ENCODE data around the gene EPM2AIP1. TPM values are rescaled to one million over a fixed set of nuclear protein-coding genes. Genes with fewer than 3 reads are reported as not detected.

The EPM2AIP1 gene
- total and polyA plus RNA-seq, 2 experiments from 2014 or later, result 7.5 to 20.2 TPM

DNA sequence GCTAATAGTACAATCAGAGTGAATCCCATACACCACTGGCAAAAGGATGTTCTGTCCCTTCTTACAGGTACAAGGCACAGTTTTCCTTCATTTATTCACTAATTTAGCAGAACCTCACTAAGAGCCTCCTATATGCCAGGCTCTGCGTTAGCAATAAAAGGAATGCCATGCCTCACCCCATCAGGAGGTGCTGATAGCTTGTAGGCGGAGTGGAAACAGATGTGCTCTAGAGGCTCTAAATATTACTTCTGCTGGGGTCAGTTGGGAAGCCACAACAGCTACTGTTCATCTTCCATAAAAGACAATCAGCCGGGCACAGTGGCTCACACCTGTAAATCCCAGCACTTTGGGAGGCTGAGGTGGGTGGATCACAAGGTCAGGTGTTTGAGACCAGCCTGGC, 24.8 kb upstream of the EPM2AIP1 start:
- TF ChIP-seq EZH2phosphoT487 (IDR thresholded peaks at IDR 0.05; ENCODE audit: insufficient read depth, low read depth), result no peak
- no peak for TF ChIP-seq EZH2 (IDR thresholded peaks at IDR 0.05; ENCODE audit: insufficient read depth, poor library complexity, severe bottlenecking)

DNA sequence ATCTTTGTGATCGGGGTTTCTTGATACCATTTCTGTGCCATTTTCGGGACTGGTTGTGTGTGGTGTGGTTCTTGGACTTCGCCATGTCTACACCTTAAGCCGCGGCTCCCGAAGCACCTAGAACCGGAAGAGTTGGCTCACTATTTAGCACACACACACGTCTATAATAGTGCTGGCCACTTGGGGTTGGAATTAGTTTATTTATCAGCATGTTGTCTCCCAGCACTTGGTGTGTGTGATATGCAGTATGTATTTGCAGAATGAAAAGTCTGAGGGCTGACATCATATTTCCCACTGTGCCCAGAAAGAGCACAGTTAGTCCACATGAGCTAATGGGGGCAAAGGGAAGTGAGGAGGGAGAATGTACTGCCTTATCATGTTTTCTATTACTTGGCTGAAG, 24.0 kb upstream of the EPM2AIP1 start:
- Histone ChIP-seq H2AFZ (no peak overlapping the region), H3K79me2 (ENCODE audit: insufficient read depth) (no peaks in the 10 kb centered on the region), H3F3A (ENCODE audit: insufficient read depth) (no peaks in the 10 kb centered on the region), H3K9me3 (ENCODE audit: low read depth) (no peaks in the 10 kb centered on the region), H3K27ac (no peak overlapping the region), H3K36me3 (ENCODE audit: low read depth) (peaks cover 57% of the 10 kb centered on the region), H3K4me2 (ENCODE audit: unreplicated experiment) (no peak overlapping the region), H3K27me3 (replicated peaks; ENCODE audit: insufficient read depth) (no peaks in the 10 kb centered on the region), H3K4me1 (ENCODE audit: insufficient read depth) (no peaks in the 10 kb centered on the region), H3K4me3 (no peak overlapping the region), H4K20me1 (ENCODE audit: insufficient read depth) (no peaks in the 10 kb centered on the region), H3K9ac (no peak overlapping the region), H3K9me2 (ENCODE audit: insufficient read depth) (no peaks in the 10 kb centered on the region)
- 91 to 94% methylated on average over 8 of the region's 8 CpGs for WGBS, 2 experiments (ENCODE audit: low coverage in 1 of 2, low lambda C conversion rate in 2 of 2, missing lambda C conversion rate in 2 of 2)
- TF ChIP-seq EZH2 (IDR thresholded peaks at IDR 0.05; ENCODE audit: insufficient read depth, poor library complexity, severe bottlenecking) (no peak), EZH2phosphoT487 (IDR thresholded peaks at IDR 0.05; ENCODE audit: insufficient read depth, low read depth) (no peak)
- in situ Hi-C loops (cut with MboI), result no loop called here
- DNase-seq, result no peak

More for the DNA sequence above, 24.8 kb upstream of the EPM2AIP1 start:
- H2AFZ ChIP-seq, result no peak overlapping the region
- H3K27me3 ChIP-seq (replicated peaks; ENCODE audit: insufficient read depth), result no peaks in the 10 kb centered on the region
- DNase-seq, result no peak
- peaks cover 49% of the 10 kb centered on the region for H3K36me3 ChIP-seq (ENCODE audit: low read depth)
- H3K79me2 ChIP-seq (ENCODE audit: insufficient read depth), result no peaks in the 10 kb centered on the region
- no peak overlapping the region for H3K4me2 ChIP-seq (ENCODE audit: unreplicated experiment)
- no peaks in the 10 kb centered on the region for H3F3A ChIP-seq (ENCODE audit: insufficient read depth)
- no peaks in the 10 kb centered on the region for H3K4me1 ChIP-seq (ENCODE audit: insufficient read depth)
- H3K27ac ChIP-seq, result no peak overlapping the region
- no peak overlapping the region for H3K4me3 ChIP-seq
- H3K9me2 ChIP-seq (ENCODE audit: insufficient read depth), result no peaks in the 10 kb centered on the region
- no peak overlapping the region for H3K9ac ChIP-seq
- in situ Hi-C loops (cut with MboI), result no loop called here
- H3K9me3 ChIP-seq (ENCODE audit: low read depth), result no peaks in the 10 kb centered on the region
- no peaks in the 10 kb centered on the region for H4K20me1 ChIP-seq (ENCODE audit: insufficient read depth)
- WGBS, 2 experiments (ENCODE audit: low coverage in 1 of 2, low lambda C conversion rate in 2 of 2, missing lambda C conversion rate in 2 of 2), result 98% methylated on average over 3 of the region's 3 CpGs

DNA sequence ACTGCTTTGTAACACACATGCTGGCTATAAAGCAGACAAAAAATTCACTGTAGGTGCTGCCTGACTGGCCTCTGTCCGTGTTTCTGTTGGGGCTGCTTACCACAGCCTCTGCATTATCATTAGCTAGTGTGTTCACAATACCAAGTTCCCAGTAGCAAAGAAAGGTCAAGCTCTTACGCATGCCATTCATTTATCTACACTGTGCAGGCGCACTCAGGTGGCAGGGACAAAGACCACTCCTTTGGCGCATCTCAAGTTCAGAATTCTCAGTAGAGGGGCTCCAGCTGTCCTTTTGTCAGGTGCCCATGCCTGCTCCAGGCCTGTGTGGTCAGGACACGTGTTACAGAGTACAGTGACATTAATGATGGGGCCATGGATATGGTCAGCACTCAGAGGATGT, 22.7 kb upstream of the EPM2AIP1 start:
- Histone ChIP-seq H3K79me2 (ENCODE audit: insufficient read depth) (no peaks in the 10 kb centered on the region), H3K27me3 (replicated peaks; ENCODE audit: insufficient read depth) (no peaks in the 10 kb centered on the region), H3K4me3 (no peak overlapping the region), H3K27ac (no peak overlapping the region), H3K36me3 (ENCODE audit: low read depth) (peaks cover 58% of the 10 kb centered on the region), H3K9me2 (ENCODE audit: insufficient read depth) (no peaks in the 10 kb centered on the region), H3K4me2 (ENCODE audit: unreplicated experiment) (no peak overlapping the region), H3K4me1 (ENCODE audit: insufficient read depth) (no peaks in the 10 kb centered on the region), H3F3A (ENCODE audit: insufficient read depth) (no peaks in the 10 kb centered on the region), H2AFZ (no peak overlapping the region), H3K9me3 (ENCODE audit: low read depth) (no peaks in the 10 kb centered on the region), H3K9ac (no peak overlapping the region), H4K20me1 (ENCODE audit: insufficient read depth) (no peaks in the 10 kb centered on the region)
- TF ChIP-seq EZH2 (IDR thresholded peaks at IDR 0.05; ENCODE audit: insufficient read depth, poor library complexity, severe bottlenecking), result no peak
- 89 to 94% methylated on average over 5 of the region's 5 CpGs for WGBS, 2 experiments (ENCODE audit: low coverage in 1 of 2, low lambda C conversion rate in 2 of 2, missing lambda C conversion rate in 2 of 2)
- in situ Hi-C loops (cut with MboI), result no loop called here
- DNase-seq, result no peak

DNA sequence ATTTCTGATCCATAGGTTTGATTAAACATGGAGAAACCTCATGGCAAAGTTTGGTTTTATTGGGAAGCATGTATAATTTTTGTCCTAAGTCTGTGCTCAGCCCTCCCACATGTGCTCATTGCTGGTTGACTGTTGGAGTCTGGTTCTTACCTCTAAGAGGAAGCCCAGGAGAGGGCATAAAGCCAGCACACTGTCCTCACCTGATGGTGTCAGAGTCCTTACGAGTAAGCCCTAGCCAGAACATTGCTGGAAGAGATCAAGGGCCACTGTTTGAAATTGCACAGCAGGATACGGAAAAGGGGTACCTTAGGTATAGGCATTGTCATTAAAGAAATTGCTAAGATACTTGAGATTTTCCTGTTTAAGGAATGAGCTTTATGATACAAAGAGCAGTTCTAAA, 21.7 kb upstream of the EPM2AIP1 start:
- 91 to 95% methylated on average over 2 of the region's 2 CpGs for WGBS, 2 experiments (ENCODE audit: low coverage in 1 of 2, low lambda C conversion rate in 2 of 2, missing lambda C conversion rate in 2 of 2)
- Histone ChIP-seq H3K27ac (no peak overlapping the region), H3F3A (ENCODE audit: insufficient read depth) (no peaks in the 10 kb centered on the region), H4K20me1 (ENCODE audit: insufficient read depth) (no peaks in the 10 kb centered on the region), H3K4me2 (ENCODE audit: unreplicated experiment) (no peak overlapping the region), H3K27me3 (replicated peaks; ENCODE audit: insufficient read depth) (no peaks in the 10 kb centered on the region), H3K36me3 (ENCODE audit: low read depth) (peaks cover 50% of the 10 kb centered on the region), H3K4me1 (ENCODE audit: insufficient read depth) (no peaks in the 10 kb centered on the region), H3K9me2 (ENCODE audit: insufficient read depth) (no peaks in the 10 kb centered on the region), H3K4me3 (no peak overlapping the region), H2AFZ (no peak overlapping the region), H3K79me2 (ENCODE audit: insufficient read depth) (no peaks in the 10 kb centered on the region), H3K9me3 (ENCODE audit: low read depth) (no peaks in the 10 kb centered on the region), H3K9ac (no peak overlapping the region)
- TF ChIP-seq EZH2phosphoT487 (IDR thresholded peaks at IDR 0.05; ENCODE audit: insufficient read depth, low read depth) (no peak), EZH2 (IDR thresholded peaks at IDR 0.05; ENCODE audit: insufficient read depth, poor library complexity, severe bottlenecking) (no peak)
- DNase-seq, result no peak
- in situ Hi-C loops (cut with MboI), result no loop called here
